Testis (tissue), 3 donors: Measurements from ENCODE around the gene CCDC74B. TPM values are rescaled to one million over a fixed set of nuclear protein-coding genes. Genes with fewer than 3 reads are reported as not detected.
"Not testable (repeated sequence)": the region's sequence is repeated elsewhere in the genome, so short reads cannot be mapped to it uniquely, and the experiment has no call there.

Source experiments
- DNase-seq: peaks from one replicate; pipeline ENCODE4 v3.0.0-alpha.2; 2019
- H3K27ac ChIP-seq, 2 donors: fragments of 200-600 bp; sonication (generic); one replicate each; pipeline ENCODE4 v1.5.1; 2019
- H3K27me3 ChIP-seq: fragments of 200-600 bp; sonication (generic); one replicate; pipeline ENCODE4 v1.5.1; 2019
- H3K36me3 ChIP-seq: fragments of 200-600 bp; sonication (generic); one replicate; pipeline ENCODE4 v1.5.1; 2017; ENCODE audit warnings: low read depth; ENCODE audit errors: missing control alignments
- H3K4me1 ChIP-seq: fragments of 200-600 bp; sonication (generic); one replicate; pipeline ENCODE4 v1.5.1; 2019
- H3K4me3 ChIP-seq, 2 donors: fragments of 200-600 bp; sonication (generic); one replicate each; pipeline ENCODE4 v1.5.1; 2017 to 2019
- H3K9me3 ChIP-seq: fragments of 200-600 bp; sonication (generic); one replicate; pipeline ENCODE4 v1.5.1; 2017
- CTCF ChIP-seq, 3 experiments: fragments of 450-650 bp in 2 of 3; fragments of 200-600 bp in 1 of 3; sonication (generic) in 1 of 3; IDR thresholded peaks; one replicate each; pipeline ENCODE4 v1.5.1; 2016 to 2019; ENCODE audit warnings: antibody characterized with exemption in 3 of 3, mild to moderate bottlenecking in 2 of 3, moderate library complexity in 1 of 3
- POLR2A ChIP-seq: fragments of 450-650 bp; IDR thresholded peaks from one replicate; pipeline ENCODE4 v1.6.1; 2017; ENCODE audit warnings: antibody characterized with exemption, mild to moderate bottlenecking, moderate library complexity
- WGBS, 2 donors: methylation state at CpG; one replicate each; pipeline ENCODE4 v1.1.5; 2018; 5-methylcytosine and 5-hydroxymethylcytosine counted together
- intact Hi-C: fragments of 100-400 bp; cut with DNase I; formaldehyde crosslinking; loops from one replicate; pipeline ENCODE4 v1.15.1; 2023; ENCODE audit warnings: low total_unique reads
- polyA plus RNA-seq: library from polyadenylated mRNA; stranded (reverse); fragments of 350-450 nt; fragmentation: Illumina TruSeq; extraction: RNeasy Lipid Tissue Mini Kit (QIAGEN cat#74804); gene quantifications from one replicate; pipeline ENCODE4 v1.2.3, GENCODE V29; 2014; ENCODE audit warnings: low read depth, low replicate concordance; ENCODE audit not compliant: insufficient read depth
- total RNA-seq, 2 donors: library from RNA; depleted of rRNA; stranded (reverse); fragments of >200 nt; gene quantifications; one replicate each; pipeline ENCODE4 v1.2.3, GENCODE V29; 2016

The CCDC74B gene
- total and polyA plus RNA-seq, 3 donors from 2014 or later: 72.6 to 140 (median 117) TPM

- TF ChIP-seq POLR2A (no peak), CTCF (IDR thresholded peaks at IDR 0.05) (no peak)
- Histone ChIP-seq H3K27ac (peak overlapping the region in 1 of 2 donors; percentile 6), H3K4me1 (peaks cover 23% of the 10 kb centered on the region), H3K36me3 (no peaks in the 10 kb centered on the region), H3K4me3 (no peak overlapping the region), H3K9me3 (no peaks in the 10 kb centered on the region), H3K27me3 (no peaks in the 10 kb centered on the region)
- 40 to 60% methylated on average over 20 to 26 of the region's 26 CpGs for WGBS, 2 donors
- intact Hi-C loops: loop anchor here (5.0 kb wide), 1 partner anchor 154 kb away; no protein-coding TSS in a partner anchor
- peak; percentile 59 for DNase-seq
Measured at GRCh38 chr2:130183512-130184373, 38.8 kb upstream of the CCDC74B start.

GRCh38 chr2:130182826-130183511, 38.1 kb upstream of the CCDC74B start:
- 28 to 42% methylated on average over 11 to 17 of the region's 23 CpGs for WGBS, 2 donors
- H3K27me3 ChIP-seq, H3K36me3 ChIP-seq, H3K9me3 ChIP-seq, DNase-seq: not testable (repeated sequence)
- peaks cover 23% of the 10 kb centered on the region for H3K4me1 ChIP-seq
- intact Hi-C loops: loop anchor here (5.0 kb wide), 1 partner anchor 154 kb away; no protein-coding TSS in a partner anchor
- peak overlapping the region; percentile 89 to 91 for H3K4me3 ChIP-seq
- peak overlapping the region; percentile 45 to 70 for H3K27ac ChIP-seq

- DNase-seq: peak; percentile 87
- 0 to 1% methylated on average over 7 to 80 of the region's 86 CpGs for WGBS, 2 donors
- intact Hi-C loops: loop anchor here (5.0 kb wide), 1 partner anchor 155 kb away; no protein-coding TSS in a partner anchor
- H3K4me1 ChIP-seq: peaks cover 23% of the 10 kb centered on the region
- peak; percentile 88 to 93 (median 89) for TF ChIP-seq CTCF (IDR thresholded peaks at IDR 0.05)
- not testable (repeated sequence) for H3K36me3 ChIP-seq, H3K27me3 ChIP-seq, H3K9me3 ChIP-seq
- H3K4me3 ChIP-seq: peak within 1 kb of the TSS; percentile 89 to 91
- peak within 1 kb of the TSS; percentile 78 to 87 for H3K27ac ChIP-seq
Measured at GRCh38 chr2:130181880-130182682, 37.2 kb upstream of the CCDC74B start, which contains the start of gene MZT2B. TSS of gene MZT2B (plus strand) at chr2:130182262. CDS start at chr2:130182283, 21 bp downstream.

- H3K27me3 ChIP-seq: no peaks in the 10 kb centered on the region
- H3K27ac ChIP-seq: peak within 1 kb of the TSS; percentile 78 to 87
- intact Hi-C loops: loop anchor here (5.0 kb wide), 1 partner anchor 156 kb away; no protein-coding TSS in a partner anchor
- H3K4me1 ChIP-seq: peaks cover 23% of the 10 kb centered on the region
- H3K9me3 ChIP-seq: no peaks in the 10 kb centered on the region
- no peak for TF ChIP-seq POLR2A
- peak; percentile 97 for DNase-seq
- 0 to 20% methylated on average over 1 to 49 of the region's 55 CpGs for WGBS, 2 donors
- peak within 1 kb of the TSS; percentile 89 to 91 for H3K4me3 ChIP-seq
- no peaks in the 10 kb centered on the region for H3K36me3 ChIP-seq
Measured at GRCh38 chr2:130181325-130181879, 36.5 kb upstream of the CCDC74B start, which contains the start of gene SMPD4. TSS of gene SMPD4 (minus strand) at chr2:130181602. CDS start at chr2:130176592, 5,010 bp downstream.

GRCh38 chr2:130180404-130181324, 35.8 kb upstream of the CCDC74B start:
- not testable (repeated sequence) for H3K27me3 ChIP-seq, H3K9me3 ChIP-seq, H3K36me3 ChIP-seq, DNase-seq
- peak overlapping the region; percentile 78 to 87 for H3K27ac ChIP-seq
- intact Hi-C loops: loop anchor here (5.0 kb wide), 1 partner anchor 157 kb away; no protein-coding TSS in a partner anchor
- peaks cover 23% of the 10 kb centered on the region for H3K4me1 ChIP-seq
- H3K4me3 ChIP-seq: peak overlapping the region; percentile 89 to 91
- WGBS, 2 donors: 18 to 22% methylated on average over 37 to 38 of the region's 38 CpGs

GRCh38 chr2:130174866-130175265, 30.0 kb upstream of the CCDC74B start:
- WGBS, 2 donors: 95% methylated on average over 5 of the region's 5 CpGs
- H3K27me3 ChIP-seq, H3K4me1 ChIP-seq, H3K27ac ChIP-seq, H3K36me3 ChIP-seq, intact Hi-C loops, H3K9me3 ChIP-seq, DNase-seq, H3K4me3 ChIP-seq: not testable (repeated sequence)
